A549 (cell line): Measurements from ENCODE around the gene PCDHGA6. TPM values are rescaled to one million over a fixed set of nuclear protein-coding genes. Genes with fewer than 3 reads are reported as not detected.

Experiments
- ATAC-seq, 2 experiments: fragments of 200-7000 bp in 1 of 2; fragments of >200 bp in 1 of 2; cut with Nextera tagmentation in 1 of 2; cut with Tn5 transposase in 1 of 2; 3 replicates each; pipeline versions ENCODE4 v1.8.0 to v1.9.1; 2018 to 2020; ENCODE audit warnings: mild to moderate bottlenecking in 1 of 2, moderate library complexity in 1 of 2
- CTCF ChIA-PET: fragments of 300-600 bp; sonication (Branson Sonifier 250); formaldehyde crosslinking; extraction: SDS; loops from one replicate; lab custom pipeline; 2021; ENCODE audit warnings: antibody characterized with exemption, inconsistent platforms; lab: Yijun Ruan, JAX
- POLR2A ChIA-PET: fragments of 350-600 bp; formaldehyde crosslinking; extraction: SDS; loops from one replicate; lab custom pipeline; 2021; ENCODE audit warnings: antibody characterized with exemption, inconsistent platforms; lab: Yijun Ruan, JAX
- DNase-seq, 2 experiments: peaks; one replicate each; pipeline versions ENCODE4 v3.0.0 to v3.0.0-alpha.2; 2011 to 2016; ENCODE audit warnings: low read depth in 1 of 2, low spot score in 1 of 2
- FAIRE-seq: peaks from 2 replicates; lab custom pipeline; 2011; peaks lifted over from hg19 to GRCh38; lab: Jason Lieb, UNC
- H3K27ac ChIP-seq, 2 experiments: fragments of >200 bp; sonication (Bioruptor Twin); formaldehyde crosslinking; 3 replicates each; pipeline ENCODE4 v1.5.1; 2016 to 2017
- H3K4me1 ChIP-seq: fragments of >200 bp; sonication (Bioruptor Twin); formaldehyde crosslinking; 3 replicates; pipeline ENCODE4 v1.6.1; 2016
- H3K4me2 ChIP-seq: fragments of >200 bp; sonication (Bioruptor Twin); formaldehyde crosslinking; 3 replicates; pipeline ENCODE4 v1.6.1; 2016
- H3K4me3 ChIP-seq: fragments of >200 bp; sonication (Bioruptor Twin); formaldehyde crosslinking; 3 replicates; pipeline ENCODE4 v1.5.1; 2016
- H3K9me3 ChIP-seq: fragments of >200 bp; sonication (Bioruptor Twin); formaldehyde crosslinking; 3 replicates; pipeline ENCODE4 v1.6.1; 2016
- CBX2 ChIP-seq: fragments of 200-600 bp; sonication (generic); IDR thresholded peaks from 2 replicates; pipeline ENCODE4 v1.6.1; 2016; ENCODE audit warnings: low read depth, mild to moderate bottlenecking, borderline replicate concordance
- CHD2 ChIP-seq: fragments of 150-350 bp; IDR thresholded peaks from 2 replicates; pipeline ENCODE4 v1.6.1; 2014; ENCODE audit warnings: low read length; ENCODE audit not compliant: partially characterized antibody
- CTCF ChIP-seq: fragments of >200 bp; sonication (Bioruptor Twin); formaldehyde crosslinking; IDR thresholded peaks from 3 replicates; pipeline ENCODE4 v1.5.1; 2016
- EP300 ChIP-seq, 2 experiments: fragments of >200 bp; sonication (Bioruptor Twin); formaldehyde crosslinking; IDR thresholded peaks; 2 replicates in 1 of 2; 3 replicates in 1 of 2; pipeline ENCODE4 v1.6.1; 2016 to 2017
- ESRRA ChIP-seq: fragments of 150-350 bp; IDR thresholded peaks from 2 replicates; pipeline ENCODE4 v1.6.1; 2014; ENCODE audit warnings: mild to moderate bottlenecking, low read length, borderline replicate concordance
- FOSB ChIP-seq: fragments of 250-450 bp; sonication (Bioruptor Pico); IDR thresholded peaks from 2 replicates; pipeline ENCODE4 v1.5.0; 2020; ENCODE audit warnings: mild to moderate bottlenecking, moderate library complexity
- FOSL2 ChIP-seq, 2 experiments: fragments of 450-650 bp in 1 of 2; fragments of >200 bp in 1 of 2; sonication (Bioruptor Twin) in 1 of 2; formaldehyde crosslinking; IDR thresholded peaks; 2 replicates each; pipeline versions ENCODE4 v1.5.0 to v1.6.1; 2016 to 2020; ENCODE audit warnings: mild to moderate bottlenecking in 1 of 2, moderate library complexity in 1 of 2
- FOXS1 ChIP-seq: fragments of 250-450 bp; sonication (Bioruptor Pico); IDR thresholded peaks from 2 replicates; pipeline ENCODE4 v1.5.0; 2020; ENCODE audit warnings: mild to moderate bottlenecking, moderate library complexity
- HEYL ChIP-seq: fragments of 250-450 bp; sonication (Bioruptor Pico); IDR thresholded peaks from 2 replicates; pipeline ENCODE4 v1.8.0; 2021; ENCODE audit warnings: mild to moderate bottlenecking, moderate library complexity
- KDM1A ChIP-seq: fragments of 200-600 bp; sonication (generic); IDR thresholded peaks from 2 replicates; pipeline ENCODE4 v1.6.1; 2016; ENCODE audit warnings: low read depth, mild to moderate bottlenecking
- PBX3 ChIP-seq: IDR thresholded peaks from 2 replicates; pipeline ENCODE4 v1.6.1; 2012
- RAD21 ChIP-seq, 2 experiments: fragments of >200 bp in 1 of 2; sonication (Bioruptor Twin) in 1 of 2; formaldehyde crosslinking in 1 of 2; IDR thresholded peaks in 1 of 2; conservative IDR thresholded peaks in 1 of 2; 2 replicates in 1 of 2; 3 replicates in 1 of 2; pipeline ENCODE4 v1.6.1; 2012 to 2018; ENCODE audit warnings: inconsistent platforms in 1 of 2
- RARB ChIP-seq: fragments of 250-450 bp; sonication (Bioruptor Pico); IDR thresholded peaks from 2 replicates; pipeline ENCODE4 v1.8.0; 2021; ENCODE audit warnings: mild to moderate bottlenecking, moderate library complexity
- TP53 ChIP-seq: fragments of 250-450 bp; sonication (Bioruptor Pico); IDR thresholded peaks from 2 replicates; pipeline ENCODE4 v1.5.0; 2021; ENCODE audit warnings: mild to moderate bottlenecking, moderate library complexity
- USF2 ChIP-seq: fragments of 450-650 bp; IDR thresholded peaks from 2 replicates; pipeline ENCODE4 v1.6.1; 2014; ENCODE audit warnings: antibody characterized with exemption
- WGBS: methylation state at CpG from one replicate; pipeline ENCODE4 v1.1.6; 2017; ENCODE audit errors: missing lambda C conversion rate; 5-methylcytosine and 5-hydroxymethylcytosine counted together
- polyA plus RNA-seq, 4 experiments: library from polyadenylated mRNA; depleted of rRNA in 3 of 4; stranded (reverse); fragments of >200 nt; fragmentation: RNase III in 1 of 4; extraction: RNeasy Plus Mini Kit Qiagen cat#74134 plus additional on column Dnase treatment in 1 of 4; gene quantifications; 2 replicates in 3 of 4; 3 replicates in 1 of 4; pipeline ENCODE4 v1.2.3, GENCODE V29; 2011 to 2017
- TF ChIP-seq, protein P1 (sequence below): IDR thresholded peaks from 2 replicates; pipeline ENCODE4 v1.6.1; 2012; ENCODE audit warnings: low read depth, borderline replicate concordance

PCDHGA6 gene
- polyA plus RNA-seq, 2 of the 4 experiments (the other 2 are of a cell fraction), result 0.23 to 1.0 TPM

DNA sequence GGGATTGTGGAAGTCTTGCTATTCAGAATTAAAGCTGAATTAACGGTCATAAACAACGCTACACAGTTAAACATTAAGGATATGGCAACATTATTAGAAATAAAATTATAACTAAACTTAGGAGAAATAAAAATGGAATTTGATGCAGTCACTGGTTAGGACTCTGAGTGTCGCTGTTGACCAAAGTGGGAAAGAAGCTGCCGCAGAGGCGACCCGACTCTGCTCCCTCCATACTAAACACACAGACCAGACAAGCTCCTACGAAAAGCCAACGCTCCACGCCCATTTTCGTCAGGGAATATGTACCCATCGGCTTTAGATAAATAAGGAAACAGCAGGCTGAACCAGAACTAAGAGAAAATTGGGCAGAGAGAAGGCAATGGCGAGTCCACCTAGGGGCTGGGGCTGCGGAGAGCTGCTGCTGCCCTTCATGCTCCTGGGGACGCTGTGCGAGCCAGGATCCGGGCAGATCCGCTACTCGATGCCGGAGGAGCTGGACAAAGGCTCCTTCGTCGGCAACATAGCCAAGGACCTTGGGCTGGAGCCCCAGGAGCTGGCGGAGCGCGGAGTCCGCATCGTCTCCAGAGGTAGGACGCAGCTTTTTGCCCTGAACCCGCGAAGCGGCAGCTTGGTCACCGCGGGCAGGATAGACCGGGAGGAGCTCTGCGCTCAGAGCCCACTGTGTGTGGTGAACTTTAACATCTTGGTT lies 9.6 kb upstream of the PCDHGA6 start, which contains the start of gene PCDHGA5:
PCDHGA5 (plus strand) TSS at position 211 of the 709 bp plus-strand sequence; CDS start at position 380, 169 bp downstream.
- no peaks in the 10 kb centered on the region for H3K4me1 ChIP-seq

GRCh38 chr5:141366016-141366896 lies 7.4 kb upstream of the PCDHGA6 start:
- POLR2A ChIA-PET, result no interaction called here
- Histone ChIP-seq H3K4me1 (no peaks in the 10 kb centered on the region), H3K9me3 (peaks cover 47% of the 10 kb centered on the region), H3K4me2 (no peak overlapping the region), H3K27ac (no peak overlapping the region), H3K4me3 (no peak overlapping the region)
- ATAC-seq, result no peak
- FAIRE-seq, result no peak
- WGBS, result 66% methylated on average over 10 of the region's 46 CpGs
- DNase-seq, result no peak
- CTCF ChIA-PET, result interaction anchor here (1.7 to 2.9 kb wide), 2 partner anchors 192 to 201 kb away, joined by 4 to 10 read pairs; no protein-coding TSS in a partner anchor
- no peak for TF ChIP-seq FOSB (CRISPR knock-in tag)
- no peak for TF ChIP-seq KDM1A
- TF ChIP-seq HEYL (CRISPR knock-in tag), result no peak
- TF ChIP-seq EP300 (IDR thresholded peaks at IDR 0.05), result no peak
- TF ChIP-seq FOSL2 (IDR thresholded peaks at IDR 0.05), result no peak
- TF ChIP-seq FOSL2 (CRISPR knock-in tag; IDR thresholded peaks at IDR 0.05), result no peak
- no peak for TF ChIP-seq CHD2
- TF ChIP-seq CBX2, result no peak
- no peak for TF ChIP-seq CTCF
- TF ChIP-seq RARB (CRISPR knock-in tag), result no peak
- TF ChIP-seq, protein P1, sequence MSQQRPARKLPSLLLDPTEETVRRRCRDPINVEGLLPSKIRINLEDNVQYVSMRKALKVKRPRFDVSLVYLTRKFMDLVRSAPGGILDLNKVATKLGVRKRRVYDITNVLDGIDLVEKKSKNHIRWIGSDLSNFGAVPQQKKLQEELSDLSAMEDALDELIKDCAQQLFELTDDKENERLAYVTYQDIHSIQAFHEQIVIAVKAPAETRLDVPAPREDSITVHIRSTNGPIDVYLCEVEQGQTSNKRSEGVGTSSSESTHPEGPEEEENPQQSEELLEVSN, result no peak
- TF ChIP-seq TP53 (CRISPR knock-in tag), result no peak
- TF ChIP-seq FOXS1 (CRISPR knock-in tag), result no peak
- TF ChIP-seq USF2, result no peak

More for the DNA sequence above, 9.6 kb upstream of the PCDHGA6 start, which contains the start of gene PCDHGA5:
- DNase-seq (peak in 1 of 2 experiments; percentile 46), FAIRE-seq (no peak), ATAC-seq (peak; percentile 70 to 87; a peak in 4 of 6 replicates)
- 43% methylated on average over 31 of the region's 34 CpGs for WGBS
- TF ChIP-seq FOSL2 (IDR thresholded peaks at IDR 0.05) (no peak), FOSL2 (CRISPR knock-in tag; IDR thresholded peaks at IDR 0.05) (no peak), PBX3 (no peak), CTCF (peak; percentile 27; the same call in 2 of the 3 replicates), RAD21 (conservative IDR thresholded peaks at IDR 0.05 in 1 of 2, IDR thresholded peaks at IDR 0.05 in 1 of 2) (peak in 1 of 2 experiments; percentile 27; a peak in 2 of 5 replicates), ESRRA (no peak)
- peaks cover 55% of the 10 kb centered on the region for H3K9me3 ChIP-seq
- ChIA-PET CTCF (interaction anchor here (0.8 to 2.9 kb wide), 16 partner anchors 8 to 229 kb away, joined by 3 to 15 read pairs (median 5); partner anchors contain the start of genes PCDHGA11, PCDHGA6, PCDHGA7 and PCDHGB1), POLR2A (no interaction called here)
- H3K4me2 ChIP-seq, result peak within 1 kb of the TSS; percentile 62
- peak within 1 kb of the TSS; percentile 36; the same call in 2 of the 3 replicates for H3K4me3 ChIP-seq
- 0 out of 6 replicates have a peak within 1 kb of the TSS, but pooled peaks of 1 of the 2 experiments have one; percentile 6 for H3K27ac ChIP-seq
